PC-9 (cell line): ENCODE measurements around the gene C16orf46. TPM values are rescaled to one million over a fixed set of nuclear protein-coding genes. Genes with fewer than 3 reads are reported as not detected.

Source experiments
- BruUV-seq: library from RNA; stranded (reverse); fragments of 400-500 nt; replicated peaks from 2 replicates; lab custom pipeline; 2021; lab: Mats Ljungman, UMichigan
- CTCF ChIA-PET: fragments of 300-600 bp; sonication (Branson Sonifier 250); formaldehyde crosslinking; loops from one replicate; lab custom pipeline; 2022; ENCODE audit warnings: antibody characterized with exemption; lab: Charles Lee
- POLR2A ChIA-PET: fragments of 300-600 bp; sonication (Branson Sonifier 250); formaldehyde crosslinking; loops from one replicate; lab custom pipeline; 2022; ENCODE audit warnings: antibody characterized with exemption; ENCODE audit not compliant: unreplicated experiment; lab: Charles Lee
- DNase-seq, 2 experiments: peaks; one replicate each; pipeline versions ENCODE4 v3.0.0 to v3.0.0-alpha.2; 2015 to 2022; ENCODE audit warnings: mixed read lengths in 1 of 2
- H2AFZ ChIP-seq: fragments of 200-600 bp; sonication (generic); 2 replicates; pipeline ENCODE4 v1.8.1; 2017; ENCODE audit warnings: antibody characterized with exemption
- H3F3A ChIP-seq: fragments of 200-600 bp; sonication (generic); 2 replicates; pipeline ENCODE4 v1.8.1; 2017; ENCODE audit warnings: antibody characterized with exemption, mild to moderate bottlenecking, low read depth; ENCODE audit not compliant: insufficient read depth
- H3K27ac ChIP-seq: fragments of 200-600 bp; sonication (generic); 2 replicates; pipeline ENCODE4 v1.6.1; 2016; ENCODE audit warnings: mixed run types
- H3K27me3 ChIP-seq: fragments of 200-600 bp; sonication (generic); 2 replicates; pipeline ENCODE4 v1.6.1; 2016; ENCODE audit warnings: low read depth, mixed run types; ENCODE audit not compliant: insufficient read depth
- H3K36me3 ChIP-seq: fragments of 200-600 bp; sonication (generic); 2 replicates; pipeline ENCODE4 v1.6.1; 2016; ENCODE audit warnings: low read depth, mixed run types
- H3K4me1 ChIP-seq: fragments of 200-600 bp; sonication (generic); replicated peaks from 2 replicates; pipeline ENCODE4 v1.6.1; 2016; ENCODE audit warnings: mixed run types; ENCODE audit not compliant: insufficient read depth
- H3K4me2 ChIP-seq: fragments of 200-600 bp; sonication (generic); 2 replicates; pipeline ENCODE4 v1.6.1; 2017; ENCODE audit warnings: mixed run types
- H3K4me3 ChIP-seq: fragments of 200-600 bp; sonication (generic); 2 replicates; pipeline ENCODE4 v1.6.1; 2016; ENCODE audit warnings: mixed run types
- H3K79me2 ChIP-seq: fragments of 200-600 bp; sonication (generic); 2 replicates; pipeline ENCODE4 v1.6.1; 2017; ENCODE audit warnings: low read depth, mixed run types
- H3K9me2 ChIP-seq: fragments of 200-600 bp; sonication (generic); 2 replicates; pipeline ENCODE4 v1.8.1; 2017; ENCODE audit warnings: mild to moderate bottlenecking; ENCODE audit not compliant: insufficient read depth
- H3K9me3 ChIP-seq: fragments of 200-600 bp; sonication (generic); 2 replicates; pipeline ENCODE4 v1.8.1; 2016; ENCODE audit warnings: low read depth; ENCODE audit not compliant: insufficient read depth
- H4K20me1 ChIP-seq: fragments of 200-600 bp; sonication (generic); 2 replicates; pipeline ENCODE4 v1.8.1; 2017; ENCODE audit not compliant: insufficient read depth
- CTCF ChIP-seq: fragments of 200-600 bp; sonication (generic); conservative IDR thresholded peaks from 2 replicates; pipeline ENCODE4 v1.6.1; 2017; ENCODE audit warnings: mixed run types, antibody characterized with exemption, mild to moderate bottlenecking, moderate library complexity
- EZH2 ChIP-seq: fragments of 200-600 bp; sonication (generic); IDR thresholded peaks from 2 replicates; pipeline ENCODE4 v1.8.0; 2017; ENCODE audit warnings: antibody characterized with exemption, low read depth
- intact Hi-C: fragments of 100-400 bp; cut with micrococcal nuclease; formaldehyde crosslinking; loops from one replicate; pipeline ENCODE4 v1.10.0; 2022; ENCODE audit not compliant: unreplicated experiment
- total RNA-seq: library from RNA; stranded (reverse); gene quantifications from 2 replicates; pipeline ENCODE4 v1.2.3, GENCODE V29; 2021

C16orf46 gene
- total RNA-seq, 1 experiment from 2014 or later, result 0.92 TPM

GRCh38 chr16:81018496-81018895, 58.5 kb downstream of the C16orf46 start:
- Histone ChIP-seq H3K79me2 (no peaks in the 10 kb centered on the region), H2AFZ (no peak overlapping the region), H3K4me3 (no peak overlapping the region), H3K9me3 (no peaks in the 10 kb centered on the region), H3K9me2 (no peaks in the 10 kb centered on the region), H3F3A (no peaks in the 10 kb centered on the region; the same call in 1 of the 2 replicates), H3K27ac (no peak overlapping the region), H3K4me1 (no peaks in the 10 kb centered on the region), H3K4me2 (no peak overlapping the region), H4K20me1 (no peaks in the 10 kb centered on the region), H3K27me3 (no peaks in the 10 kb centered on the region), H3K36me3 (peaks cover 50% of the 10 kb centered on the region)
- POLR2A ChIA-PET, result no interaction called here
- DNase-seq, result no peak
- TF ChIP-seq CTCF, result no peak
- TF ChIP-seq EZH2, result no peak
- no TSS peak for BruUV-seq
- intact Hi-C loops, result no loop called here
- CTCF ChIA-PET, result interaction anchor here (0.7 kb wide), 1 partner anchor 160 kb away, joined by 10 read pairs; no protein-coding TSS in a partner anchor

GRCh38 chr16:81014672-81015071, 62.4 kb downstream of the C16orf46 start:
- Histone ChIP-seq H3K4me3 (no peak overlapping the region), H3K36me3 (peaks cover 47% of the 10 kb centered on the region), H4K20me1 (0 out of 2 replicates have a peak, but pooled peaks cover 4% of the 10 kb centered on the region), H3K9me3 (no peaks in the 10 kb centered on the region), H3K4me1 (no peaks in the 10 kb centered on the region), H3K27ac (no peak overlapping the region), H3F3A (0 out of 2 replicates have a peak, but pooled peaks cover 4% of the 10 kb centered on the region), H3K9me2 (no peaks in the 10 kb centered on the region), H3K4me2 (no peak overlapping the region), H3K79me2 (peaks cover 17% of the 10 kb centered on the region), H2AFZ (no peak overlapping the region), H3K27me3 (no peaks in the 10 kb centered on the region)
- TF ChIP-seq EZH2 (no peak), CTCF (no peak)
- intact Hi-C loops, result no loop called here
- POLR2A ChIA-PET, result no interaction called here
- CTCF ChIA-PET, result no interaction called here
- no TSS peak for BruUV-seq
- no peak for DNase-seq

GRCh38 chr16:81012974-81013373, 64.1 kb downstream of the C16orf46 start:
- Histone ChIP-seq H3K4me1 (peaks cover 8% of the 10 kb centered on the region; the same call in 1 of the 2 replicates), H3K4me2 (no peak overlapping the region), H3F3A (peaks cover 7% of the 10 kb centered on the region), H3K4me3 (no peak overlapping the region), H2AFZ (no peak overlapping the region), H3K9me2 (no peaks in the 10 kb centered on the region), H3K9me3 (no peaks in the 10 kb centered on the region), H3K79me2 (peaks cover 34% of the 10 kb centered on the region), H3K36me3 (peaks cover 38% of the 10 kb centered on the region), H4K20me1 (0 out of 2 replicates have a peak, but pooled peaks cover 4% of the 10 kb centered on the region), H3K27me3 (no peaks in the 10 kb centered on the region), H3K27ac (no peak overlapping the region)
- intact Hi-C loops, result no loop called here
- ChIA-PET POLR2A (no interaction called here), CTCF (no interaction called here)
- DNase-seq, result no peak
- TF ChIP-seq CTCF (no peak), EZH2 (no peak)
- BruUV-seq, result no TSS peak

Other genes with a start within 250 kb of the C16orf46 start
- gene CMC2, start 70.4 kb downstream of the C16orf46 start, total RNA-seq, result 89.5 and 106 TPM in 2 replicates
- gene CENPN, start 70.0 kb downstream of the C16orf46 start, total RNA-seq, result 68.9 and 84.2 TPM in 2 replicates
- gene ATMIN, start 41.4 kb downstream of the C16orf46 start, total RNA-seq, result 17.8 and 31.2 TPM in 2 replicates
- gene GCSH, start 19.2 kb upstream of the C16orf46 start, total RNA-seq, result 51.7 and 71.1 TPM in 2 replicates
- 1.4 and 1.5 TPM in 2 replicates for gene BCO1, start 161.5 kb upstream of the C16orf46 start, total RNA-seq
- 11.9 TPM in 2 replicates for gene GAN, start 237.7 kb upstream of the C16orf46 start, total RNA-seq